K562 (cell line): ENCODE data around the gene CDK14. TPM values are rescaled to one million over a fixed set of nuclear protein-coding genes. Genes with fewer than 3 reads are reported as not detected.

Source experiments
- ATAC-seq: fragments of 200-7000 bp; cut with Tn5 transposase; 3 replicates; pipeline ENCODE4 v1.9.1; 2020; ENCODE audit warnings: moderate library complexity
- BruUV-seq: library from RNA; stranded (reverse); fragments of 400-500 nt; replicated peaks from 2 replicates; lab custom pipeline; 2021; lab: Mats Ljungman, UMichigan
- CTCF ChIA-PET: fragments of 300-600 bp; formaldehyde crosslinking; extraction: SDS; loops from one replicate; lab custom pipeline; 2021; ENCODE audit warnings: low intra/inter-chr PET ratio; lab: Yijun Ruan, JAX
- POLR2A ChIA-PET: fragments of 300-600, 350-650 bp; sonication (Branson Sonifier 250); formaldehyde crosslinking; extraction: SDS; loops from one replicate; lab custom pipeline; 2021; ENCODE audit warnings: antibody characterized with exemption, inconsistent platforms; lab: Yijun Ruan, JAX
- DNase-seq, 4 experiments: peaks; one replicate each; pipeline versions ENCODE4 v3.0.0 to v3.0.0-alpha.2; 2011 to 2018; ENCODE audit warnings: low spot score in 3 of 4, mixed read lengths in 3 of 4; ENCODE audit errors: extremely low read depth in 1 of 4
- FAIRE-seq: peaks from 2 replicates; lab custom pipeline; 2011; peaks lifted over from hg19 to GRCh38; lab: Jason Lieb, UNC
- H2AFZ ChIP-seq: 2 replicates; pipeline ENCODE4 v1.6.0; 2011; ENCODE audit warnings: low read depth, low read length, control low read depth, inconsistent platforms
- H3K27ac ChIP-seq: fragments of 200-600 bp; 3 replicates; pipeline ENCODE4 v1.8.0; 2011; ENCODE audit warnings: low read depth, mild to moderate bottlenecking, control low read depth, inconsistent platforms, low read length, moderate library complexity, mixed read lengths; ENCODE audit errors: extremely low read depth
- H3K27me3 ChIP-seq, 2 experiments: fragments of 300-600 bp in 1 of 2; 2 replicates in 1 of 2; 3 replicates in 1 of 2; pipeline versions ENCODE4 v1.6.0 to v1.8.0; 2011; ENCODE audit warnings: inconsistent platforms in 2 of 2, low read length in 2 of 2, mild to moderate bottlenecking in 1 of 2, mixed read lengths in 1 of 2, moderate library complexity in 1 of 2; ENCODE audit not compliant: control insufficient read depth in 2 of 2, insufficient read depth in 2 of 2
- H3K36me3 ChIP-seq: fragments of 300-600 bp; 3 replicates; pipeline ENCODE4 v1.8.0; 2011; ENCODE audit warnings: mild to moderate bottlenecking, low read length, inconsistent platforms; ENCODE audit not compliant: control insufficient read depth, insufficient read depth
- H3K4me1 ChIP-seq, 2 experiments: fragments of 200-600 bp in 1 of 2; replicated peaks in 1 of 2; 2 replicates in 1 of 2; 3 replicates in 1 of 2; pipeline versions ENCODE4 v1.5.1 to v1.8.0; 2011; ENCODE audit warnings: inconsistent platforms in 2 of 2, low read length in 2 of 2, mild to moderate bottlenecking in 1 of 2, mixed read lengths in 1 of 2, moderate library complexity in 1 of 2; ENCODE audit not compliant: control insufficient read depth in 2 of 2, insufficient read depth in 2 of 2
- H3K4me2 ChIP-seq: 2 replicates; pipeline ENCODE4 v1.6.1; 2011; ENCODE audit warnings: low read length, control low read depth, inconsistent platforms, mixed read lengths; ENCODE audit not compliant: insufficient read depth
- H3K4me3 ChIP-seq: fragments of 200-600 bp; sonication (generic), shearing (Covaris generic); 2 replicates; pipeline ENCODE4 v1.5.1; 2016; ENCODE audit warnings: control low read depth, inconsistent platforms
- H3K79me2 ChIP-seq: fragments of 200-600 bp; 3 replicates; pipeline ENCODE4 v1.8.0; 2011; ENCODE audit warnings: low read length, inconsistent platforms; ENCODE audit not compliant: control insufficient read depth, insufficient read depth
- H3K9ac ChIP-seq, 2 experiments: 2 replicates each; pipeline versions ENCODE4 v1.6.0 to v1.6.1; 2011; ENCODE audit warnings: low read depth in 2 of 2, low read length in 2 of 2, control low read depth in 1 of 2, inconsistent platforms in 1 of 2, mild to moderate bottlenecking in 1 of 2, mixed read lengths in 1 of 2; ENCODE audit not compliant: insufficient read depth in 1 of 2
- H3K9me1 ChIP-seq: one replicate; pipeline ENCODE4 v1.6.0; 2011; ENCODE audit warnings: inconsistent platforms, mild to moderate bottlenecking, low read length, moderate library complexity; ENCODE audit not compliant: control insufficient read depth, insufficient read depth
- H3K9me3 ChIP-seq: replicated peaks from 2 replicates; pipeline ENCODE4 v1.5.1; 2011; ENCODE audit warnings: low read depth, low read length, inconsistent platforms; ENCODE audit not compliant: control insufficient read depth, insufficient read depth
- H4K20me1 ChIP-seq: replicated peaks from 2 replicates; pipeline ENCODE4 v1.6.1; 2011; ENCODE audit warnings: low read length, inconsistent platforms, mixed read lengths; ENCODE audit not compliant: control insufficient read depth, insufficient read depth
- ZC3H4 ChIP-seq: sonication (generic); formaldehyde crosslinking; IDR thresholded peaks from 2 replicates; pipeline ENCODE4 v1.9.0; 2021; ENCODE audit warnings: missing genetic modification reagents, borderline replicate concordance
- ZNF24 ChIP-seq: fragments of 450-650 bp; IDR thresholded peaks from 2 replicates; pipeline ENCODE4 v1.6.1; 2016
- ZNF551 ChIP-seq: fragments of 250-450 bp; sonication (Bioruptor Pico); IDR thresholded peaks from 2 replicates; pipeline ENCODE4 v1.5.0; 2021; ENCODE audit warnings: mild to moderate bottlenecking, moderate library complexity
- WGBS: fragments of 100-300 bp; shearing (Covaris generic); methylation state at CpG from one replicate; pipeline ENCODE4 v1.1.6; 2016; ENCODE audit warnings: low coverage, mixed read lengths; ENCODE audit not compliant: insufficient coverage; ENCODE audit errors: missing lambda C conversion rate; 5-methylcytosine and 5-hydroxymethylcytosine counted together
- in situ Hi-C: fragments of 300-500 bp; cut with MboI; formaldehyde crosslinking; loops from 4 replicates; pipeline ENCODE4 v1.15.0; 2018; ENCODE audit warnings: inconsistent platforms, mixed read lengths
- intact Hi-C: fragments of 100-400 bp; cut with micrococcal nuclease; formaldehyde crosslinking; loops from 2 replicates; pipeline ENCODE4 v1.14.2; 2022
- polyA plus RNA-seq, 8 experiments: library from polyadenylated mRNA; depleted of rRNA in 4 of 8; stranded (reverse) in 5 of 8; unstranded in 3 of 8; fragments of >200 nt; fragmentation: Nextera tagmentation in 2 of 8; fragmentation: Illumina TruSeq in 1 of 8; extraction: Ambion mirVana in 2 of 8; extraction: Trizol in 1 of 8; gene quantifications; 2 replicates each; pipeline versions ENCODE4 v1.2.1 to v1.2.3, GENCODE V29; 2011 to 2014; ENCODE audit warnings: inconsistent platforms in 1 of 8, missing spikeins in 1 of 8
- total RNA-seq, 7 experiments: library from RNA; depleted of rRNA in 6 of 7; stranded (reverse); fragments of >200 nt in 6 of 7; fragmentation: Illumina TruSeq in 2 of 7; extraction: Trizol in 2 of 7; gene quantifications; 2 replicates each; pipeline versions ENCODE4 v1.2.1 to v1.2.3, GENCODE V29; 2011 to 2021; ENCODE audit warnings: low replicate concordance in 1 of 7
- TF ChIP-seq, protein P1 (sequence below): fragments of 450-650 bp; IDR thresholded peaks from 2 replicates; pipeline ENCODE4 v1.6.1; 2016; ENCODE audit warnings: antibody characterized with exemption
- TF ChIP-seq, protein P2 (sequence below): sonication (generic); formaldehyde crosslinking; IDR thresholded peaks from 2 replicates; pipeline ENCODE4 v1.8.0; 2023; ENCODE audit warnings: missing genetic modification reagents, mild to moderate bottlenecking, borderline replicate concordance

CDK14 gene
- total and polyA plus RNA-seq, 9 of the 15 experiments (the other 6 are each of a cell fraction or from before 2014, with no cell fraction given): 0.03 to 0.91 (median 0.16) TPM

- Histone ChIP-seq H3K79me2 (no peaks in the 10 kb centered on the region), H4K20me1 (no peaks in the 10 kb centered on the region), H3K9me1 (no peaks in the 10 kb centered on the region), H3K4me1 (no peaks in the 10 kb centered on the region), H3K27ac (no peak overlapping the region), H3K4me2 (no peak overlapping the region)
- 1% methylated on average over 6 of the region's 6 CpGs for WGBS
- in situ Hi-C loops (no loop called here), intact Hi-C loops (no loop called here)
- ChIA-PET CTCF (no interaction called here), POLR2A (no interaction called here)
- no TSS peak for BruUV-seq
- ATAC-seq: no peak
- DNase-seq: no peak
- no peak for TF ChIP-seq ZNF551 (CRISPR knock-in tag)
- TF ChIP-seq, protein P1, sequence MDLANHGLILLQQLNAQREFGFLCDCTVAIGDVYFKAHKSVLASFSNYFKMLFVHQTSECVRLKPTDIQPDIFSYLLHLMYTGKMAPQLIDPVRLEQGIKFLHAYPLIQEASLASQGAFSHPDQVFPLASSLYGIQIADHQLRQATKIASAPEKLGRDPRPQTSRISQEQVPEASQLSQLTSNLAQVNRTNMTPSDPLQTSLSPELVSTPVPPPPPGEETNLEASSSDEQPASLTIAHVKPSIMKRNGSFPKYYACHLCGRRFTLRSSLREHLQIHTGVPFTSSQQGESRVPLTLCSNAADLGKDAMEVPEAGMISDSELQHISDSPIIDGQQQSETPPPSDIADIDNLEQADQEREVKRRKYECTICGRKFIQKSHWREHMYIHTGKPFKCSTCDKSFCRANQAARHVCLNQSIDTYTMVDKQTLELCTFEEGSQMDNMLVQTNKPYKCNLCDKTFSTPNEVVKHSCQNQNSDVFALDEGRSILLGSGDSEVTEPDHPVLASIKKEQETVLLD: no peak
- no peak for TF ChIP-seq ZNF24
- TF ChIP-seq, protein P2, sequence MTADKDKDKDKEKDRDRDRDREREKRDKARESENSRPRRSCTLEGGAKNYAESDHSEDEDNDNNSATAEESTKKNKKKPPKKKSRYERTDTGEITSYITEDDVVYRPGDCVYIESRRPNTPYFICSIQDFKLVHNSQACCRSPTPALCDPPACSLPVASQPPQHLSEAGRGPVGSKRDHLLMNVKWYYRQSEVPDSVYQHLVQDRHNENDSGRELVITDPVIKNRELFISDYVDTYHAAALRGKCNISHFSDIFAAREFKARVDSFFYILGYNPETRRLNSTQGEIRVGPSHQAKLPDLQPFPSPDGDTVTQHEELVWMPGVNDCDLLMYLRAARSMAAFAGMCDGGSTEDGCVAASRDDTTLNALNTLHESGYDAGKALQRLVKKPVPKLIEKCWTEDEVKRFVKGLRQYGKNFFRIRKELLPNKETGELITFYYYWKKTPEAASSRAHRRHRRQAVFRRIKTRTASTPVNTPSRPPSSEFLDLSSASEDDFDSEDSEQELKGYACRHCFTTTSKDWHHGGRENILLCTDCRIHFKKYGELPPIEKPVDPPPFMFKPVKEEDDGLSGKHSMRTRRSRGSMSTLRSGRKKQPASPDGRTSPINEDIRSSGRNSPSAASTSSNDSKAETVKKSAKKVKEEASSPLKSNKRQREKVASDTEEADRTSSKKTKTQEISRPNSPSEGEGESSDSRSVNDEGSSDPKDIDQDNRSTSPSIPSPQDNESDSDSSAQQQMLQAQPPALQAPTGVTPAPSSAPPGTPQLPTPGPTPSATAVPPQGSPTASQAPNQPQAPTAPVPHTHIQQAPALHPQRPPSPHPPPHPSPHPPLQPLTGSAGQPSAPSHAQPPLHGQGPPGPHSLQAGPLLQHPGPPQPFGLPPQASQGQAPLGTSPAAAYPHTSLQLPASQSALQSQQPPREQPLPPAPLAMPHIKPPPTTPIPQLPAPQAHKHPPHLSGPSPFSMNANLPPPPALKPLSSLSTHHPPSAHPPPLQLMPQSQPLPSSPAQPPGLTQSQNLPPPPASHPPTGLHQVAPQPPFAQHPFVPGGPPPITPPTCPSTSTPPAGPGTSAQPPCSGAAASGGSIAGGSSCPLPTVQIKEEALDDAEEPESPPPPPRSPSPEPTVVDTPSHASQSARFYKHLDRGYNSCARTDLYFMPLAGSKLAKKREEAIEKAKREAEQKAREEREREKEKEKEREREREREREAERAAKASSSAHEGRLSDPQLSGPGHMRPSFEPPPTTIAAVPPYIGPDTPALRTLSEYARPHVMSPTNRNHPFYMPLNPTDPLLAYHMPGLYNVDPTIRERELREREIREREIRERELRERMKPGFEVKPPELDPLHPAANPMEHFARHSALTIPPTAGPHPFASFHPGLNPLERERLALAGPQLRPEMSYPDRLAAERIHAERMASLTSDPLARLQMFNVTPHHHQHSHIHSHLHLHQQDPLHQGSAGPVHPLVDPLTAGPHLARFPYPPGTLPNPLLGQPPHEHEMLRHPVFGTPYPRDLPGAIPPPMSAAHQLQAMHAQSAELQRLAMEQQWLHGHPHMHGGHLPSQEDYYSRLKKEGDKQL (CRISPR knock-in tag): no peak
- TF ChIP-seq ZC3H4 (CRISPR knock-in tag): no peak
- TF ChIP-seq, all 486 proteins: peak for 0
- Histone ChIP-seq H3K27me3 (no peaks in the 10 kb centered on the region), H2AFZ (no peak overlapping the region), H3K9ac (no peak overlapping the region), H3K36me3 (no peaks in the 10 kb centered on the region), H3K4me3 (no peak overlapping the region), H3K9me3 (peaks cover 2% of the 10 kb centered on the region; the same call in 1 of the 2 replicates)
- no peak for FAIRE-seq
Observed at GRCh38 chr7:90763108-90763507, 167.0 kb downstream of the CDK14 start.
